Measurements from ENCODE around the gene PCGF6. TPM values are rescaled to one million over a fixed set of nuclear protein-coding genes. Genes with fewer than 3 reads are reported as not detected.

PCGF6 gene
- total RNA-seq, 1 experiment from 2014 or later: 10.7 TPM

Small RNA genes lying within 50 kb of the gene (small RNA-seq; reads per million reads assigned to genes)
- not detected for gene RNU11-3P

Other genes starting within 250 kb of the PCGF6 start
- gene NT5C2, start 157.9 kb downstream of the PCGF6 start, total RNA-seq (2014; rRNA removed; shearing (Covaris generic); ENCODE audit: low replicate concordance): 45.5 and 88.3 TPM in 2 replicates
- gene RPEL1, start 105.3 kb downstream of the PCGF6 start, total RNA-seq (2014; rRNA removed; shearing (Covaris generic); ENCODE audit: low replicate concordance): not detected in 2 replicates
- not detected in 2 replicates for gene INA, start 74.0 kb downstream of the PCGF6 start, total RNA-seq (2014; rRNA removed; shearing (Covaris generic); ENCODE audit: low replicate concordance)
- 5.7 and 6.0 TPM in 2 replicates for gene TAF5, start 16.8 kb upstream of the PCGF6 start, total RNA-seq (2014; rRNA removed; shearing (Covaris generic); ENCODE audit: low replicate concordance)
- 63.3 and 315 TPM in 2 replicates for gene ATP5MK, start 45.3 kb upstream of the PCGF6 start, total RNA-seq (2014; rRNA removed; shearing (Covaris generic); ENCODE audit: low replicate concordance)
- 28.9 and 40.0 TPM in 2 replicates for gene PDCD11, start 45.5 kb upstream of the PCGF6 start, total RNA-seq (2014; rRNA removed; shearing (Covaris generic); ENCODE audit: low replicate concordance)
- 2.6 TPM in 1 of 2 replicates, not detected in the other for gene CALHM2, start 101.2 kb upstream of the PCGF6 start, total RNA-seq (2014; rRNA removed; shearing (Covaris generic); ENCODE audit: low replicate concordance)
- 0.30 and 0.61 TPM in 2 replicates for gene CALHM1, start 107.8 kb upstream of the PCGF6 start, total RNA-seq (2014; rRNA removed; shearing (Covaris generic); ENCODE audit: low replicate concordance)
- 0.30 and 0.61 TPM in 2 replicates for gene CALHM3, start 128.1 kb upstream of the PCGF6 start, total RNA-seq (2014; rRNA removed; shearing (Covaris generic); ENCODE audit: low replicate concordance)
- gene NEURL1, start 142.6 kb upstream of the PCGF6 start, total RNA-seq (2014; rRNA removed; shearing (Covaris generic); ENCODE audit: low replicate concordance): 0.04 TPM in 1 of 2 replicates, not detected in the other